NT2/D1 (cell line): ENCODE results near the gene PLOD2.

Experiments
- SUZ12 ChIP-seq: IDR thresholded peaks from 2 replicates; pipeline ENCODE4 v1.6.1; 2011; ENCODE audit not compliant: insufficient read length, insufficient read depth; ENCODE audit errors: extremely low read depth
- YY1 ChIP-seq: IDR thresholded peaks from 2 replicates; pipeline ENCODE4 v1.6.1; 2011; ENCODE audit not compliant: insufficient read length, insufficient read depth
- ZNF274 ChIP-seq: IDR thresholded peaks from 2 replicates; pipeline ENCODE4 v1.6.1; 2011; ENCODE audit warnings: mild to moderate bottlenecking, low read depth, low read length

GRCh38 chr3:146117406-146118285 lies 43.3 kb downstream of the PLOD2 start:
- TF ChIP-seq ZNF274 (no peak), YY1 (no peak), SUZ12 (no peak)
